Neuron (in vitro differentiated cells): ENCODE results near the gene CEP57L1.

ENCODE experiments used
- H2AFZ ChIP-seq: one replicate; pipeline ENCODE4 v1.6.1; 2013; ENCODE audit warnings: low read depth, mild to moderate bottlenecking, inconsistent platforms, low read length, moderate library complexity
- H3K27me3 ChIP-seq: one replicate; pipeline ENCODE4 v1.6.1; 2013; ENCODE audit warnings: low read length; ENCODE audit not compliant: insufficient read depth
- H3K36me3 ChIP-seq: one replicate; pipeline ENCODE4 v1.6.1; 2013; ENCODE audit warnings: low read length; ENCODE audit not compliant: insufficient read depth
- H3K4me1 ChIP-seq: one replicate; pipeline ENCODE4 v1.6.1; 2013; ENCODE audit warnings: low read length; ENCODE audit not compliant: insufficient read depth
- H3K4me3 ChIP-seq: 2 replicates; pipeline ENCODE4 v1.5.1; 2013; ENCODE audit warnings: mild to moderate bottlenecking, low read length, moderate library complexity
- H3K9me3 ChIP-seq: one replicate; pipeline ENCODE4 v1.6.1; 2013; ENCODE audit warnings: low read length

The CEP57L1 gene

GRCh38 chr6:109202409-109203264 is 107.3 kb downstream of the CEP57L1 start:
- Histone ChIP-seq H3K4me1 (no peaks in the 10 kb centered on the region), H3K36me3 (no peaks in the 10 kb centered on the region), H3K9me3 (no peaks in the 10 kb centered on the region), H3K27me3 (peaks cover 3% of the 10 kb centered on the region), H2AFZ (no peak overlapping the region), H3K4me3 (no peak overlapping the region)

- Histone ChIP-seq H3K36me3 (no peaks in the 10 kb centered on the region), H3K9me3 (no peaks in the 10 kb centered on the region), H2AFZ (no peak overlapping the region), H3K4me3 (no peak overlapping the region), H3K4me1 (no peaks in the 10 kb centered on the region), H3K27me3 (no peaks in the 10 kb centered on the region)
Observed at GRCh38 chr6:109204511-109204910, 109.2 kb downstream of the CEP57L1 start.

GRCh38 chr6:109212683-109213082 is 117.4 kb downstream of the CEP57L1 start:
- Histone ChIP-seq H3K36me3 (no peaks in the 10 kb centered on the region), H2AFZ (no peak overlapping the region), H3K27me3 (peaks cover 4% of the 10 kb centered on the region), H3K9me3 (no peaks in the 10 kb centered on the region), H3K4me3 (no peak overlapping the region), H3K4me1 (no peaks in the 10 kb centered on the region)
